GM12878 (cell line): Measurements from ENCODE around the gene MMP15. TPM values are rescaled to one million over a fixed set of nuclear protein-coding genes. Genes with fewer than 3 reads are reported as not detected.

Experiments
- ATAC-seq: fragments of 200-7000 bp; cut with Tn5 transposase; 3 replicates; pipeline ENCODE4 v1.9.1; 2020; ENCODE audit warnings: mild to moderate bottlenecking, moderate library complexity
- BruUV-seq: library from RNA; stranded (reverse); fragments of 400-500 nt; replicated peaks from 2 replicates; lab custom pipeline; 2021; lab: Mats Ljungman, UMichigan
- CTCF ChIA-PET: fragments of 300-600 bp; sonication (Branson Sonifier 250); formaldehyde crosslinking; extraction: SDS; loops from one replicate; lab custom pipeline; 2021; ENCODE audit warnings: inconsistent platforms; lab: Yijun Ruan, JAX
- POLR2A ChIA-PET: fragments of 350-600 bp; formaldehyde crosslinking; extraction: SDS; loops from one replicate; lab custom pipeline; 2021; ENCODE audit warnings: inconsistent platforms; lab: Charles Lee
- RAD21 ChIA-PET: fragments of 300-600 bp; sonication (Branson Sonifier 250); formaldehyde crosslinking; loops from one replicate; lab custom pipeline; 2023; ENCODE audit warnings: antibody characterized with exemption; ENCODE audit not compliant: unreplicated experiment; lab: Charles Lee
- SMC1A ChIA-PET: fragments of 300-600 bp; sonication (Branson Sonifier 250); formaldehyde crosslinking; loops from one replicate; lab custom pipeline; 2023; ENCODE audit not compliant: unreplicated experiment, uncharacterized antibody; lab: Charles Lee
- DNase-seq: peaks from one replicate; pipeline ENCODE4 v3.0.0-alpha.2; 2011; ENCODE audit warnings: low read depth, low spot score
- FAIRE-seq: peaks from 3 replicates; lab custom pipeline; 2011; peaks lifted over from hg19 to GRCh38; lab: Jason Lieb, UNC
- H2AFZ ChIP-seq: 2 replicates; pipeline ENCODE4 v1.6.0; 2011; ENCODE audit warnings: low read depth, low read length, control low read depth; ENCODE audit not compliant: control insufficient read depth
- H3K27ac ChIP-seq: 2 replicates; pipeline ENCODE4 v1.5.1; 2011; ENCODE audit warnings: control low read depth; ENCODE audit not compliant: control insufficient read depth, insufficient read depth
- H3K27me3 ChIP-seq, 2 experiments: replicated peaks in 1 of 2; 2 replicates each; pipeline versions ENCODE4 v1.6.0 to v1.6.1; 2011; ENCODE audit warnings: low read length in 1 of 2; ENCODE audit not compliant: control insufficient read depth in 2 of 2, insufficient read depth in 2 of 2
- H3K36me3 ChIP-seq, 2 experiments: 2 replicates each; pipeline ENCODE4 v1.5.1; 2011; ENCODE audit warnings: low read length in 1 of 2; ENCODE audit not compliant: control insufficient read depth in 2 of 2, insufficient read depth in 2 of 2
- H3K4me1 ChIP-seq: 2 replicates; pipeline ENCODE4 v1.6.1; 2011; ENCODE audit warnings: mild to moderate bottlenecking, low read length, moderate library complexity, mixed read lengths; ENCODE audit not compliant: control insufficient read depth, insufficient read depth
- H3K4me2 ChIP-seq: 2 replicates; pipeline ENCODE4 v1.6.0; 2011; ENCODE audit warnings: control low read depth; ENCODE audit not compliant: control insufficient read depth, insufficient read depth
- H3K4me3 ChIP-seq: fragments of 200-600 bp; sonication (generic); 2 replicates; pipeline ENCODE4 v1.5.1; 2016
- H3K79me2 ChIP-seq: 2 replicates; pipeline ENCODE4 v1.6.0; 2011; ENCODE audit warnings: low read length; ENCODE audit not compliant: control insufficient read depth, insufficient read depth
- H3K9ac ChIP-seq: 2 replicates; pipeline ENCODE4 v1.8.0; 2011; ENCODE audit warnings: low read length, control low read depth, mixed read lengths; ENCODE audit not compliant: control insufficient read depth, insufficient read depth
- H3K9me3 ChIP-seq: replicated peaks from 3 replicates; pipeline ENCODE4 v1.5.1; 2011; ENCODE audit warnings: mild to moderate bottlenecking, low read length; ENCODE audit not compliant: control insufficient read depth, insufficient read depth
- H4K20me1 ChIP-seq: 2 replicates; pipeline ENCODE4 v1.6.0; 2011; ENCODE audit not compliant: control insufficient read depth, insufficient read depth
- BHLHE40 ChIP-seq, 2 experiments: fragments of 450-650 bp in 1 of 2; IDR thresholded peaks; 2 replicates each; pipeline ENCODE4 v1.6.1; 2011 to 2017; ENCODE audit warnings: low read depth in 2 of 2, borderline replicate concordance in 1 of 2, improper control_type of control experiment in 1 of 2, low read length in 1 of 2, mild to moderate bottlenecking in 1 of 2
- CREB1 ChIP-seq: IDR thresholded peaks from 2 replicates; pipeline ENCODE4 v1.6.1; 2012; ENCODE audit warnings: low read depth, mild to moderate bottlenecking, inconsistent platforms
- IKZF2 ChIP-seq, 2 experiments: fragments of 450-650 bp; IDR thresholded peaks; 2 replicates each; pipeline ENCODE4 v1.6.1; 2017; ENCODE audit warnings: mild to moderate bottlenecking in 2 of 2, moderate library complexity in 2 of 2
- JUND ChIP-seq: IDR thresholded peaks from 2 replicates; pipeline ENCODE4 v1.6.1; 2012; ENCODE audit warnings: low read depth, mild to moderate bottlenecking, low read length, improper control_type of control experiment, moderate library complexity
- MYC ChIP-seq: IDR thresholded peaks from 2 replicates; pipeline ENCODE4 v1.6.1; 2011; ENCODE audit warnings: mild to moderate bottlenecking, low read length, moderate library complexity, inconsistent platforms; ENCODE audit not compliant: insufficient read depth, insufficient replicate concordance, insufficient read length, severe bottlenecking
- PML ChIP-seq: IDR thresholded peaks from 2 replicates; pipeline ENCODE4 v1.6.1; 2012; ENCODE audit warnings: low read length, inconsistent platforms
- RAD21 ChIP-seq: IDR thresholded peaks from 2 replicates; pipeline ENCODE4 v1.6.1; 2011; ENCODE audit warnings: mild to moderate bottlenecking, low read depth, low read length, moderate library complexity; ENCODE audit not compliant: insufficient read depth
- SIN3A ChIP-seq: IDR thresholded peaks from 2 replicates; pipeline ENCODE4 v1.6.1; 2012; ENCODE audit warnings: low read depth, low read length, improper control_type of control experiment
- ZNF274 ChIP-seq: IDR thresholded peaks from one replicate; pipeline ENCODE4 v1.8.0; 2011; ENCODE audit not compliant: insufficient read length, insufficient read depth
- WGBS: methylation state at CpG from one replicate; pipeline ENCODE4 v1.1.6; 2016; ENCODE audit warnings: low lambda C conversion rate; ENCODE audit not compliant: insufficient replicate concordance, insufficient coverage; ENCODE audit errors: missing lambda C conversion rate; 5-methylcytosine and 5-hydroxymethylcytosine counted together
- in situ Hi-C: fragments of 300-500 bp; cut with MboI; formaldehyde crosslinking; loops from 9 replicates; pipeline ENCODE4 v1.14.3; 2018; ENCODE audit warnings: mixed read lengths
- intact Hi-C: fragments of 100-400 bp; cut with micrococcal nuclease; formaldehyde crosslinking; loops from one replicate; pipeline ENCODE4 v1.14.2; 2022; ENCODE audit not compliant: unreplicated experiment
- polyA plus RNA-seq, 11 experiments: library from polyadenylated mRNA; depleted of rRNA in 4 of 11; unstranded in 6 of 11; stranded (reverse) in 5 of 11; fragments of >200 nt; fragmentation: Nextera tagmentation in 4 of 11; fragmentation: Illumina TruSeq in 1 of 11; extraction: Ambion mirVana in 4 of 11; extraction: Trizol in 1 of 11; gene quantifications; 1 replicate in 1 of 11; 2 replicates in 10 of 11; pipeline versions ENCODE4 v1.2.1 to v1.2.3, GENCODE V29; 2011 to 2016; ENCODE audit warnings: inconsistent platforms in 2 of 11, missing spikeins in 2 of 11, low read depth in 1 of 11
- total RNA-seq, 4 experiments: library from RNA; depleted of rRNA in 3 of 4; stranded (reverse); fragments of >200 nt in 3 of 4; fragmentation: Illumina TruSeq in 1 of 4; extraction: Trizol in 1 of 4; gene quantifications; 2 replicates each; pipeline versions ENCODE4 v1.2.1 to v1.2.3, GENCODE V29; 2013 to 2021
- TF ChIP-seq, protein P1 (sequence below): fragments of 450-650 bp; IDR thresholded peaks from 2 replicates; pipeline ENCODE4 v1.6.1; 2014; ENCODE audit warnings: mild to moderate bottlenecking
- TF ChIP-seq, protein P2 (sequence below): IDR thresholded peaks from 2 replicates; pipeline ENCODE4 v1.6.1; 2011; ENCODE audit warnings: low read depth, low read length, improper control_type of control experiment, borderline replicate concordance
- TF ChIP-seq, protein P3 (sequence below): IDR thresholded peaks from 2 replicates; pipeline ENCODE4 v1.6.1; 2011; ENCODE audit warnings: borderline replicate concordance, low read depth, mild to moderate bottlenecking, moderate library complexity, low read length; ENCODE audit not compliant: insufficient read depth, poor library complexity, severe bottlenecking

MMP15 gene
- total and polyA plus RNA-seq, 10 of the 15 experiments (the other 5 are each of a cell fraction or from before 2014, with no cell fraction given): 0.08 to 0.56 (median 0.10) TPM; not detected in 7

DNA sequence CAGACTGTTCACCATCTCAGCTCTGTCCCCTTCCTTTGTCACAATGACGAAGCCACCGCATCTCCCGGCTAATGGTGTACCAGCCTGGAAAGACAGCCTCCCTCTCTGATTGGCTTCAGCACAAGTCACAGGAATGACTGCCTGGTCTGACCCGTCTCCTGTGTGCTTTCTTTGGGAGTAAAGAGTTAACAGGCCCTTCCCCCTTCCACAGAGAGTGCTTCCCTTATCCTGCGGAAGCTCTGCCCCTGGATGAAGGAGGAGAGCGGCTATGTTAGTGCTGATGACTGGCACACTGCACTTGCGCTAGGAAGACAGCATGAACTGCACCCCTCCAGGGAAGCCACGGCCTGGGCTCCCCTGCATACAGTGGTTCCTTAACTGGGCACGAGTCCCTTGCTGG, 13.1 kb upstream of the MMP15 start:
- ChIA-PET RAD21 (no interaction called here), POLR2A (no interaction called here), CTCF (interaction anchor here (0.7 kb wide), 1 partner anchor 140 kb away, joined by 3 read pairs; no protein-coding TSS in a partner anchor), SMC1A (no interaction called here)
- no peak overlapping the region for H3K4me2 ChIP-seq
- WGBS: 96% methylated on average over 9 of the region's 9 CpGs
- no peak overlapping the region for H2AFZ ChIP-seq
- no peaks in the 10 kb centered on the region for H4K20me1 ChIP-seq
- ATAC-seq (no peak), DNase-seq (no peak), FAIRE-seq (no peak)
- no peaks in the 10 kb centered on the region for H3K9me3 ChIP-seq
- no peaks in the 10 kb centered on the region for H3K4me1 ChIP-seq
- no peaks in the 10 kb centered on the region for H3K79me2 ChIP-seq
- TF ChIP-seq MYC: no peak
- no peak for TF ChIP-seq PML
- TF ChIP-seq, protein P1, sequence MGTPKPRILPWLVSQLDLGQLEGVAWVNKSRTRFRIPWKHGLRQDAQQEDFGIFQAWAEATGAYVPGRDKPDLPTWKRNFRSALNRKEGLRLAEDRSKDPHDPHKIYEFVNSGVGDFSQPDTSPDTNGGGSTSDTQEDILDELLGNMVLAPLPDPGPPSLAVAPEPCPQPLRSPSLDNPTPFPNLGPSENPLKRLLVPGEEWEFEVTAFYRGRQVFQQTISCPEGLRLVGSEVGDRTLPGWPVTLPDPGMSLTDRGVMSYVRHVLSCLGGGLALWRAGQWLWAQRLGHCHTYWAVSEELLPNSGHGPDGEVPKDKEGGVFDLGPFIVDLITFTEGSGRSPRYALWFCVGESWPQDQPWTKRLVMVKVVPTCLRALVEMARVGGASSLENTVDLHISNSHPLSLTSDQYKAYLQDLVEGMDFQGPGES: no peak
- in situ Hi-C loops (no loop called here), intact Hi-C loops (no loop called here)
- no TSS peak for BruUV-seq
- H3K27me3 ChIP-seq: no peaks in the 10 kb centered on the region
- no peak overlapping the region for H3K4me3 ChIP-seq
- peaks cover 11 to 12% of the 10 kb centered on the region in 2 experiments; a peak in 3 of 4 replicates for H3K36me3 ChIP-seq
- H3K9ac ChIP-seq: no peak overlapping the region
- no peak overlapping the region for H3K27ac ChIP-seq

DNA sequence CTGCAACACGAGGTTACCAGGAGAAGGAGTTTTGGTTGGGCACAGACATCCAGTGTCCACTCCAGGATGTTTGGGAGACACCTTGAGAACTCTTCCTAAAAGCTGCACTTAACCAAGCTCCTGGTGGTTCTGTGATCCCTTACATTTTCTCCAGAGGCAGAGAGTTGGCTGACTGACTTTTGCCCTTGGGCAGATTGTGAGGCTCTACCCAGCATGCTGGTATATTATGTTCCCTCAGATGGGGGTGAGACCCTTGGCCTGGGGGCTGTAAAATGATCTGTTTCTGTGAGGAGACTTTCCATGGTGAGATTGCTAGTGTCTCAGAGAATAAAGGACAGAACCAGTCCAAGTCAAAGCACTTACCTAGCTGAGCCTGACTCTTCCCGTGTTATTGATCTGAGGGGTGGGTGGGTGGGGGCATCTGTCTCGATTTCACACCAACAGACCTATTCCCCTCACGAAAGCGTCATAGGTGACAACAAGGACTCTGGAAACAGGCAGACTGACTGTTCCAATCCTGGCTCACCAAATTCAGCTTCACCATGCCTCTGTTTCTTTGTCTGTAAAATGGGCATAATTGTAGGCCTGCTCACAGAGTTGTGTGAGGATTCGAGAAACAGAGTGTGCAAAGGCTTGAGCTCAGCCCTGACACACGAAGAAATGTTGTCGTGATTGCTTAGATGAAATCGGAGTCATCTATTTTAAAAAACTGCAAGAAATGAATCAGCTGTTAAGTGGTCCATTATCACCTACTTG, 12.2 kb upstream of the MMP15 start:
- Histone ChIP-seq H3K36me3 (peaks cover 11 to 12% of the 10 kb centered on the region in 2 experiments; a peak in 3 of 4 replicates), H3K9ac (no peak overlapping the region), H3K79me2 (no peaks in the 10 kb centered on the region), H4K20me1 (no peaks in the 10 kb centered on the region), H3K9me3 (no peaks in the 10 kb centered on the region), H3K4me2 (no peak overlapping the region), H3K4me3 (no peak overlapping the region), H3K4me1 (no peaks in the 10 kb centered on the region), H3K27ac (no peak overlapping the region), H3K27me3 (no peaks in the 10 kb centered on the region), H2AFZ (no peak overlapping the region)
- SMC1A ChIA-PET: interaction anchor here (1.0 to 2.0 kb wide), 3 partner anchors 12 to 114 kb away, joined by 4 to 7 read pairs (median 4); partner anchors contain the start of gene USB1
- DNase-seq: no peak
- no TSS peak for BruUV-seq
- 77% methylated on average over 9 of the region's 9 CpGs for WGBS
- POLR2A ChIA-PET: interaction anchor here (0.6 kb wide), 1 partner anchor 339 kb away, joined by 3 read pairs; no protein-coding TSS in a partner anchor
- no peak for ATAC-seq
- RAD21 ChIA-PET: no interaction called here
- FAIRE-seq: no peak
- intact Hi-C loops: no loop called here
- in situ Hi-C loops: no loop called here
- CTCF ChIA-PET: interaction anchor here (0.6 to 2.4 kb wide), 6 partner anchors 10 to 462 kb away, joined by 3 to 9 read pairs (median 3); no protein-coding TSS in a partner anchor
- TF ChIP-seq RAD21: no peak
- no peak for TF ChIP-seq IKZF2 (IDR thresholded peaks at IDR 0.05)
- no peak for TF ChIP-seq SIN3A
- TF ChIP-seq BHLHE40 (IDR thresholded peaks at IDR 0.05; ENCODE audit: borderline replicate concordance in 1 of 2, low read depth in 2 of 2, low read length in 1 of 2): no peak
- TF ChIP-seq ZNF274: no peak
- no peak for TF ChIP-seq CREB1
- TF ChIP-seq, protein P2, sequence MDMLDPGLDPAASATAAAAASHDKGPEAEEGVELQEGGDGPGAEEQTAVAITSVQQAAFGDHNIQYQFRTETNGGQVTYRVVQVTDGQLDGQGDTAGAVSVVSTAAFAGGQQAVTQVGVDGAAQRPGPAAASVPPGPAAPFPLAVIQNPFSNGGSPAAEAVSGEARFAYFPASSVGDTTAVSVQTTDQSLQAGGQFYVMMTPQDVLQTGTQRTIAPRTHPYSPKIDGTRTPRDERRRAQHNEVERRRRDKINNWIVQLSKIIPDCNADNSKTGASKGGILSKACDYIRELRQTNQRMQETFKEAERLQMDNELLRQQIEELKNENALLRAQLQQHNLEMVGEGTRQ: no peak
- TF ChIP-seq, protein P3, sequence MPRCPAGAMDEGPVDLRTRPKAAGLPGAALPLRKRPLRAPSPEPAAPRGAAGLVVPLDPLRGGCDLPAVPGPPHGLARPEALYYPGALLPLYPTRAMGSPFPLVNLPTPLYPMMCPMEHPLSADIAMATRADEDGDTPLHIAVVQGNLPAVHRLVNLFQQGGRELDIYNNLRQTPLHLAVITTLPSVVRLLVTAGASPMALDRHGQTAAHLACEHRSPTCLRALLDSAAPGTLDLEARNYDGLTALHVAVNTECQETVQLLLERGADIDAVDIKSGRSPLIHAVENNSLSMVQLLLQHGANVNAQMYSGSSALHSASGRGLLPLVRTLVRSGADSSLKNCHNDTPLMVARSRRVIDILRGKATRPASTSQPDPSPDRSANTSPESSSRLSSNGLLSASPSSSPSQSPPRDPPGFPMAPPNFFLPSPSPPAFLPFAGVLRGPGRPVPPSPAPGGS: no peak
- TF ChIP-seq JUND: no peak
